Endothelial cell of umbilical vein (primary cell): ENCODE results near the gene TCEANC.

Experiments
- CTCF ChIP-seq, 2 donors: IDR thresholded peaks; 1 replicate in 1 of 2; 2 replicates in 1 of 2; pipeline ENCODE4 v1.5.1; 2011; ENCODE audit warnings: low read length in 2 of 2, mild to moderate bottlenecking in 2 of 2, moderate library complexity in 2 of 2, control low read depth in 1 of 2, inconsistent platforms in 1 of 2, low read depth in 1 of 2; ENCODE audit not compliant: insufficient read depth in 1 of 2; ENCODE audit errors: extremely low read depth in 1 of 2
- EZH2 ChIP-seq: IDR thresholded peaks from 2 replicates; pipeline ENCODE4 v1.6.1; 2012; ENCODE audit warnings: borderline replicate concordance, low read depth, mild to moderate bottlenecking, moderate library complexity, low read length, inconsistent platforms; ENCODE audit not compliant: severe bottlenecking
- FOS ChIP-seq: IDR thresholded peaks from 2 replicates; pipeline ENCODE4 v1.6.1; 2011; ENCODE audit warnings: mild to moderate bottlenecking, low read length, moderate library complexity, borderline replicate concordance; ENCODE audit not compliant: insufficient read depth
- JUN ChIP-seq: IDR thresholded peaks from 2 replicates; pipeline ENCODE4 v1.6.1; 2011; ENCODE audit warnings: borderline replicate concordance, low read depth; ENCODE audit not compliant: insufficient read length, insufficient read depth
- MYC ChIP-seq: IDR thresholded peaks from one replicate; pipeline ENCODE4 v1.6.1; 2011; ENCODE audit warnings: mild to moderate bottlenecking, low read depth, low read length
- POLR2A ChIP-seq: IDR thresholded peaks from 2 replicates; pipeline ENCODE4 v1.6.1; 2012; ENCODE audit warnings: low read depth, mild to moderate bottlenecking, control low read depth, low read length
- POLR2AphosphoS5 ChIP-seq: IDR thresholded peaks from 2 replicates; pipeline ENCODE4 v1.6.1; 2012; ENCODE audit warnings: low read depth, mild to moderate bottlenecking, control low read depth, low read length, moderate library complexity; ENCODE audit not compliant: insufficient read depth
- TF ChIP-seq, protein P1 (sequence below): IDR thresholded peaks from 2 replicates; pipeline ENCODE4 v1.6.1; 2011; ENCODE audit not compliant: insufficient read depth, insufficient read length

DNA sequence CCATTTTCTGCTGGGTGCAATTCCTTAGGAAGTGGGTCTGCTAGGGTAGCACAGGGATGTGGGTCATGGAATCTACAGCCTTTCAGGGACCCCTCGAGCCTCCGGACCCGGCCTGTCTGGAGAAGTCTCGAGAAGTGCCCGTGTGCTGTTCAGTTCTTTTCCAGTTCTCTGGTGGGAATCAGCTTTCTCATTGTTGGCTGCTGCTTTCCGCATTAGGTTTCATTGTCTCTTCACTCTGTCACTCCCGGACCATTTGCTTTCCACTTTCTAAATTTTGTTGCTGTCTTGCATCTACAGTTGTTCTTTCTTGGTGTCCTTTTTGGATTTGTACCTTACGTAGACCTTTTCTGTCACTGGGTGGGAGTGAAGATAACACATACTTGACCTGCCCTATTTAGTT is 42.0 kb downstream of the TCEANC start:
- TF ChIP-seq CTCF (IDR thresholded peaks at IDR 0.05; ENCODE audit: extremely low read depth in 1 of 2, insufficient read depth in 1 of 2, low read depth in 1 of 2, low read length in 2 of 2) = no peak
- TF ChIP-seq EZH2 = no peak
- TF ChIP-seq POLR2A = no peak
- TF ChIP-seq POLR2AphosphoS5 = no peak
- TF ChIP-seq JUN = no peak
- TF ChIP-seq MYC = no peak
- TF ChIP-seq, protein P1, sequence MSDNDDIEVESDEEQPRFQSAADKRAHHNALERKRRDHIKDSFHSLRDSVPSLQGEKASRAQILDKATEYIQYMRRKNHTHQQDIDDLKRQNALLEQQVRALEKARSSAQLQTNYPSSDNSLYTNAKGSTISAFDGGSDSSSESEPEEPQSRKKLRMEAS = no peak
- TF ChIP-seq FOS = no peak
